ENCODE results near the gene CPA4.
"Not testable (repeated sequence)": the region's sequence is repeated elsewhere in the genome, so short reads cannot be mapped to it uniquely, and the experiment has no call there.

CPA4 gene

DNA sequence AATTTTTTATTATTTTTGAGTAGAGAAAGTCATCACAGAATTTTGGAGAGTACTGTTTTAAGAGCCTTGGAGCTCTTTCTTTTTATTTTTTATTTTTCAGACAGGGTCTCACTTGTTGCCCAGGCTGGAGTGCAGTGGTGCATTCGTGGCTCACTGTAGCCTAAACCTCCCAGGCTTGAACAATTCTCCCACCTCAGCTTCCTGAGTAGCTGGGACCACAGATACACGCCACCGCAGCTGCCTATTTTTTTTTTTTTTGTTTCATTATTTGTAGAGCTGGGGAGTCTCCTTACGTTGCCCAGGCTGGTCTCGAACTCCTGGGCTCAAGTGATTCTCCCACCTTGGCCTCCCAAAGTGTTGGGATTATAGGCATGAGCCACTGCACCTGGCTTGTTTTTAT, 10.6 kb downstream of the CPA4 start:
- DNase-seq, result no peak

GRCh38 chr7:130303982-130304381, 11.0 kb downstream of the CPA4 start:
- DNase-seq, result no peak

DNA sequence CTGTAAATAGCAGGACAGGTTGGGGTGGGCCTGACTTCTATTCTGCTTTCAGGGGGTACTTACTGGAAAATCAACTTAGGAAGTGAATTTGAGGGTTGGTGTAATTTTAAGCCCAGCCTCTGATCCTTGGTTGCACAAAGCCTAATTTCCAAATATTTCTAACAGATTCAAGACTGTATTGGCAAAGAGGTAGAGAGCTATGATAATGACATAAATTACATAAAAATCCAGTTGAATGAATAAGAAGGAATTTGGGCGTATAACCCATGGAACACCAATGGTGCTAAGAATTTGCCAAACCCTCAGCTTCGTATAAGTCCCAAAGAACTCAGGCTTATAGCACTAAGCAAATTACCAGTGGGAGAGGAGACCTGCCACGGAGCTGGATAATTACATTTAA, 11.9 kb downstream of the CPA4 start:
- no peak for DNase-seq

GRCh38 chr7:130305433-130306042, 12.6 kb downstream of the CPA4 start:
- no peak for DNase-seq

DNA sequence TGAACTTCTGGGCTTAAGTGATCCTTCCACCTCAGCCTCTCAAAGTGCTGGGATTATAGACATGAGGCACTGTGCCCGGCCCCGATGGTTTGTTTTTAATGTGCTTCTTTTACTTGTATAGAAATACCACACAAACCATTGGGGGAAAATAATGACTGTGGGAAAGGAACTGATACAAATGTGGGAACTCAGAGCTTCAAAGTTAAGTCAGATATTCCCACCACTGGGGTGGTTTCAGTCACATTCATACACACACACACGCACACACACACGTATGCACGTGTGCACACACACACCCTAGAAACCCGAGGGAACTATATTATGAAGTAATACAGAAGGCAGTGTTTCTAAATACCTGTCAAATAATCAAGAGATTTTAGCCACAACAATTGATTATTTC, 17.0 kb downstream of the CPA4 start:
- no peak for DNase-seq

DNA sequence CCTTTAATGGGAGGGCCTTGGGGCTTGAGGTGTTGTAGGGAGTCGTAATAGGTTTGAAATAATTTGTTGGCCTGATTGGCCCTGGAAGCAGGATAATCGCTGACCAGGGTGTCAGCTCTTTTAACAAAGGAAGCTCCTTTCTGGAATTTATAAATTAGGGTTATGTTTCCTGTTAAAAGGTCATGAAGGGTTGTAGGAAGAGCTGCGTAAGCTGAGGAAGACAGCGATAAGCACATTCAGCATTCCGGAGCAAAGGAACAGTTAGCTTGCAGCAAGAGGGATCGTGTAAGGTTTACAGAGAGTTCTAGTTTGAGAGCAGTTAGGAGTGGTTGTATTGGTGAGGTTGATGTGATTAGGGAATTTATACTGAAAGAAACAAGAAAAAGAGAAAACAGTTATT, 21.3 kb downstream of the CPA4 start:
- DNase-seq, result no peak

DNA sequence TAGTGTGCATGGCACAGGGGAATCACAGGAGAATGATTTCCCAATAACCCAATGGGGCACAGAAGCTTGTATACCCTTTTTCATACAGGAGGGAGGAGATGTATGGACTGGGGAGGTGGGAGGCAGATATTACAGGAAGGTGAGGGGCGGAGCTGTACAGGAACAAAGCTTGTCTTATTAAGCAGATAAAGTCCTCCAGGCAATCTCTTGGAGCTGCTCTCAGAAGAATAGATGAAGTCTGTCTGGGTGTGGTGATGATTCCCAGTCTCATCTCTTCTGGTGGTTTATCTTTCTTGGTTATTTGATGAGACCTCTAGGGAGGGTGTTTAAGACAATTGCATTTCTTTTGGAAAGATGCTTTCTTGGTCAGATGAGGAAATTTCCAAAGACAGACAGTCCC, 26.6 kb downstream of the CPA4 start:
- DNase-seq, result no peak

DNA sequence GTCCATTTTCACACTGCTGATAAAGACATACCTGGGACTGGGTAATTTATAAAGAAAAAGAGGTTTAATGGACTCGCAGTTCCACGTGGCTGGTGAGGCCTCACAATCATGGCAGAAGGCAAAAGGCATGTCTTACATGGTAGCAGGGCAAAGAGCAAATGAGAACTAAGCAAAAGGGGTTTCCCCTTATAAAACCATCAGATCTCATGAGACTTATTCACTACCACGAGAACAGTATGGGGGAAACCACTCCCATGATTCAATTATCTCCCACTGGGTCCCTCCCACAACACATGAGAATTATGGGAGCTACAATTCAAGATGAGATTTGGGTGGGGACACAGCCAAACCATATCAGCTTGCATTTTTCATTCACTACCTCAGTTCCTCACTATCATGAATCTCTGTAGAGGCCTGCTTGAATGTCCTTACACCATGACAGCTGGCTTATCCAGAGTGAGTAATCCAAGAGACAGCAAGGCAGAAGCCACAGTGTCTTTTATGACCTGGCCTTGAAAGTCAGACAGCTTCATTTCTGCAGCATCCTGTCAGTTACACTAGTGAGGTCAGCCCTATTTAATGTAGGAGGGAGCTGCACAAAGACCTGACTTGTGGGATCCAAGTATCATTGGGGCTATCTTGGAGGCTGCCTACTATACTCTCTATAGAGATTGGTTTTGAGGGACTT, 28.7 kb downstream of the CPA4 start:
- not testable (repeated sequence) for DNase-seq

DNA sequence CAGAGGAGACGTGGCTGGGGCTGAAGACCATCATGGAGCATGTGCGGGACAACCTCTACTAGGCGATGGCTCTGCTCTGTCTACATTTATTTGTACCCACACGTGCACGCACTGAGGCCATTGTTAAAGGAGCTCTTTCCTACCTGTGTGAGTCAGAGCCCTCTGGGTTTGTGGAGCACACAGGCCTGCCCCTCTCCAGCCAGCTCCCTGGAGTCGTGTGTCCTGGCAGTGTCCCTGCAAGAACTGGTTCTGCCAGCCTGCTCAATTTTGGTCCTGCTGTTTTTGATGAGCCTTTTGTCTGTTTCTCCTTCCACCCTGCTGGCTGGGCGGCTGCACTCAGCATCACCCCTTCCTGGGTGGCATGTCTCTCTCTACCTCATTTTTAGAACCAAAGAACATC, 29.7 kb downstream of the CPA4 start:
- DNase-seq, result no peak

DNA sequence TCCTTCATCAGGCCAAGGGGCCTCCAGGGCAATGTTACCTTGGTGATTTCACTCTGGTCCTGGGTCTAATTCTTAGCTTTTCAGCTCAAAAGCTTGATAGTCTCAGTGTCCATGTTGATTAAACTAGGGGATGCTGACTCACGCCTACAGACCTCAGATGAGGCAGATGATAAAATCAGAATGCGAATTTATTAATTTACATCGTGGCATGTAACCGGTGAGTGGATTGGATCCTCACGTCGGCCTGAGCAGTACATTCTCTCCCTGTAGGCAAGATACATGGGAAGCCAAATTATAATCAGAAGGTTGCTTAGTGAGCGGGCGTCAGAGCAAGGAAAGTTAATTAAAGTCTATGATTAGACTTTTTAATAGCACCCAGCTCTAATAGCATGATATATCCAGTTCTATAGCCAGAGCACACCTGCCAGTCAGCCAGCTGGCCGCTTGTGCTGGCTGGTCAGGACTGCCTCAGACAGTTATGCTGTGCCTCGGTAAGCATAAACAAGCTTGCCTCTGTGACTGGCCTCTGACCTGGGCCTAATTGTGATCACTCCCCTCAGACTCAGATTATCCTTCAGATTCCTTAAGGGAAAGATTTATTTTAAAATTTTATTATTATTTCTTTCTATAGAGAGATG, 31.5 kb downstream of the CPA4 start:
- DNase-seq, result no peak

DNA sequence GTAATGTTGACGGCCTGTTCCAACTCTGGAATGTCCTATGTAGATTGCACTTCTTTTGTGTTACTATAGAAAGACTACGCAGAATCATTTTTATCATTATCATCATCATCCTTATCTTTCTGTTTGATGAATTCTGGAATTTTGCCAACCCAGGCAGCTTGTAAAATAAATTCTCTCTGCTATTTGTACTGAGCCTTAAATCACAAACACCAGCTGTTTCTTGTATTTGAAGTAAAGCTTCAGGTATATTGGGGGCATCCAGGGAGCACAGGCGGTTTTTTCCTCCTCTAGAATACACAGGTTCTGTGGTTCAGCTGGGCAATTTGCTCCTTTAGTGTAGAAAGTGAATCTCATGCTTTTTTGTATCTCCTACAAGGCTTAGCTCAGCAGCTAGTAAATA, 36.7 kb downstream of the CPA4 start:
- no peak for DNase-seq

DNA sequence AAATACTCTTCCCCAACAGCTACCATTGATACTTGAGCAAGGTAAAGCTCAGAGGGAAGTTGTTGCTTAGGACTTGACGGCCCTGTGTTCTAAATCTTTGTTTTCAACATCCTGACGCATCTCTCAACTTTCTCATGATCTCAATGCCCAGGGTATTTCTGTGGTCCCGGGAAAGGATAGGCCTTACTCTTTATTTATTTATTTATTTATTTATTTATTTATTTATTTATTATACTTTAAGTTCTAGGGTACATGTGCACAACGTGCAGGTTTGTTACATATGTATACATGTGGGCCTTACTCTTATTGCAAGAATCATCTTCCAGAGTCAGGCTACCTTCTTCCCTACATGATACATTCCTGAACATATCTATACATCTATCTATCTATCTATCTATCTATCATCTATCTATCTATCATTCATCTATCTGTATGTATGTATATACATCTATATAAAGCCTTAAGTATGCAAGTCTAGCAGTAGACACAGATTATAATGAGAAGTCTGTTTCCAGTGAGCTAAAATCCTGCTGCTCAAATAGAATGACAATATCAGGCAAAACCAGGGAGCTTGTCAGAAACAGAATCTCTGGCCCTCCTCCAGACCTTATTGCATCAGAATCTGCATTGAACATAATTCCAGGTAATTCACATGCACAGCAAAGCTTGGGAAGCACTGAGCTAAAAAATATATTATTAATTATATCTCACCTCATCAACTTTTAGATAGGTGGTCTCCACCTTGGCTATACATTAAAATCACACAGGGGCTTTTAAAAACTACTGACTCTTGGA, 39.5 kb downstream of the CPA4 start:
- DNase-seq, result no peak

DNA sequence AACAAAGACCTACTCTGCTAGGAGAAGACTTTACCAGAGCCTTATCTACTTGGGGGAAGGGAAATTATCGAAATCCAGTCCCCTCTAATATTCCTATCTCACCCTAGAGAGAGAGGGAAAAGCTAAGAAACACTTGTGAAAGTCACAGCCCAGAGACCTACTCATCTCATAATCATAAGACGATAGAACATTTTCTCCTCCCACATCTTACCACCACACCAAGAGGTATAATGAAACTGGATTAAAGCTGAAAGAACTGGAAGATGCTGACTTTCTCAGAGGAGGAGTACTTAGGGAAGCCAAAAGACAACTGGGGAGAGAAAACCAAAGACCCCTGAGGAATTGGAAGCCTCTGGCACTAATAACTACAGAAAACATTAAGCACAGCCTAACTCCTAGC, 40.9 kb downstream of the CPA4 start:
- no peak for DNase-seq

DNA sequence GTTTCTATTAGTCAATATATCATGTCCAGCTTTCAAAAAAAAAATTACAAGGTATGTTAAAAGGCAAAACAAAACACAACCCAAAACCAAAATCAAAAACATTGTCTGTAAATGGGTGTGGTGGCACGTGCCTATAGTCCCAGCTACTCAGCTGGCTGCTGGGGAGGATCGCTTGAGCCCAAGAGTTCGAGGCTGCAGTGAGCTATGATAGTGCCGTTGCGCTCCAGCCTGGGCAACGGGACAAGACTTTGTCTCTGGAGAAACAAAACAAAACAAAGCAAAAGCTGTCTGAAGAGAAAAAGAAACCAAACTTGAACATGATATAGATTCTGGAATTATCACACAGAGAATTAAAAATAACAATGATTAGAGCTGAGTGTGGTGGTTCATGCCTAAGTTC, 41.3 kb downstream of the CPA4 start:
- no peak for DNase-seq

- no peak for DNase-seq
Observed at GRCh38 chr7:130337410-130337971, 44.5 kb downstream of the CPA4 start.

DNA sequence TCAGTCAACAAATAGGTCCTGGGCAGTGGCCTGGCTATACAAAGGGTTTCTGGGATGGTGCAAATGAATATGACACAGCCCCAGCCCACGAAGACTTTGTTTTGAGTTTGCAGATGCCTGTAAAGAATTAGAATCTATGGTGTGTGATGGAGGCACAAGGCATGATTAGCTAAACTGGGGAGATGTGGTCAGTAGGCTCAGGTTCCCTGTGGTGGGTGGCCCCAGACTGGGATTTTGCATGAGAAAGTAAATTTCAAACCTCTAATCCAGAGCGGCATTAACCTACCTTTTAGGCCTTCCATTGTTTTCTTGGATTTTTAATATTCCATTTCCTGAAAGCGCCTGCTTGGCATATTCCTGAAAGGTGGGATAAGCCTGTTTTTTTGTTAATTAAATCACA, 45.3 kb downstream of the CPA4 start:
- DNase-seq, result no peak

DNA sequence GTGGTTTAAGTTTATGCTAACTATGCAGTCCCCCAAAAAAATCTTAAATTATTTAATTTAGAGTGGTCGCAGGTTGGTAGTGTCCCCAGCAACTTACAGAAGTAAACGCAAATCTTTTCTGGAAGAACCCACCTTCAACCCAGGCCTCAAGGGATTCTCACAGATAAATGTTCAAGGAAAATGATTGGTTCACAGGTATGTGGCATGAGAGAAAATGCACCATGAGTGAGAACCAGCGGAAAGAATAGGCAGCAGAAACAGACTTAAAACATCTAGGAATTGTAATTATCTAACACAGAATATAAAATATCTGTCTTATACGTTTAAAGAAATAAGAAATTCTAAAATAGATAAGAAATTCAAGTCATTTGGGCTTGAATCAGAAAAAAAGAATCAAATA, 48.9 kb downstream of the CPA4 start:
- DNase-seq, result no peak

DNA sequence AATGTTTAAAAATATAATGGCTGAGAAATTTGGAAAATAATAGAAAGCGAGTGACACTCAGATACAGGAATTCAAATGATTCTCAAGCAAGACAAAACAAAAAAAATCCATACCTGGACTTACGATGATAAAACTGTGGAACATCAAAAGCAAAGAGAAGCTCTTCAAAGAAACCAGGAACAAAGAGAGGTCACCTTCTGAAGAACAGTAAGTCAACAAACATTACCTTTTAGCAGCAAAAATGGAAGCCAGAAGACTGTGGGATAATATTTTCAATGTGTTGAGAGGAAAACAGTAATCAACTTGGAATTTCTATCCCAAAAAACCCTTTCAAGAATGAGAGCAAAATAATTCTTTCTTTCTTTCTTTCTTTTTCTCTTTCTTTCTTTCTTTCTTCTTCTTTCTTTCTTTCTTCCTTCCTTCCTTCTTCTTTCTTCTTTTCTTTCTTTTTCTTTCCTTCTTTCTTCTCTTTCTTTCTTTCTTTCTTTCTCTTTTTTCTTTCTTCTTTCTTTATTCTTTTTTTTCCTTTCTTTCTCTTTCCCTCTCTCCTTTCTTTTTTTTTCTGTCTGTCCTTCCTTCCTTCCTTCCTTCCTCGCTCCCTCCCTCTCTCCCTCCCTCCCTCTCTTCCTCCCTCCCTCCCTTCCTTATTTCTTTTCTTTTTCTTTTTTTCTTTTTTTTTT, 49.9 kb downstream of the CPA4 start:
- DNase-seq, result no peak

DNA sequence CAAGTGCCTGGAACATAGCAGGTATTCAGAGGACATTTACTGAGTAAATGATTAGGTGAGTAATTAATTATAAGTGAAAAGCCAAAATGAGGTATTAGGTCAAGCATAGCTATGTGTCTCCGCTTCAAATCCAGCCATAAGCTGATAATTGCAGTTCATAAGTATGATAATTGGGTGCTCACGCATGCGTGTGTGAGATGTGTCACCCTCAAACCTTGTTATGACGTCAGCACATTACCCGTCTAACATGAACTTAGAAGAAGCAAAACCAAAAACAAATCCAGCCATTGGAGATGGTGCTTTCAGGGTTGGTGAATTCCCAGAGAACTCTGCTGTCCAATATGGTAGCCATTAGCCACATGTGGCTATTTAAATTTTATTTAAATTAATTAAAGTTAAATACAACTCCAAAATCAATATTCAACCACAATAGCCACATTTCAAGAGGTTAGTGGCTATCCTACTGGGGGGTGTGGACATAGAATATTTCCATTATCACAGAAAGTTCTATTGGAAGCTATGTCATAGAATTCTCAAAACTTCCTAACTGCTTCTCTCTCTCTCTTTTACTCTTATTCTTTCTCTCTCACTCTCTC, 51.4 kb downstream of the CPA4 start, which contains the start of gene CPA5:
TSS of gene CPA5 (plus strand) at position 546 of the 596 bp plus-strand sequence. CDS start 1,670 bp downstream, outside the sequence.
- DNase-seq, result no peak

- no peak for DNase-seq
Observed at GRCh38 chr7:130345136-130345535, 52.2 kb downstream of the CPA4 start.

DNA sequence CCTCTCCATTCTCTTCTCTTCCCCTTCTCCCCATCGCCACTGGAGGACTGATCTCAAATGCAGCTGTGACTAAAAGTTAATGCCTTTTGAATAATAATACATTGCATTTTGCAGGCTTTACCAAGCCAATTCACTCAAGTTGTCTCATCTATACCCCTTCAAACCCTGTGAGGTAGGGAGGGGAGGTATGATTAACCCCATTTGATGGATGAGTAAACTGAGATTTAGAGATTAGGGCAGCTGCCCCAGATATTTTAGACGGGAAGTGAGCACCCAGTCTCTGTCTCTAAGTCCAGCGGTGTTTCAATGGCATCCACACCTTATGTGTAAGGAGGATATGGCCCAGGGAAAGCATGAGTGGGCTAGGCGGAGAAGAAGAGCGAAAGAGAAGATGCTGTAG, 52.8 kb downstream of the CPA4 start:
- no peak for DNase-seq

GRCh38 chr7:130346177-130346905, 53.4 kb downstream of the CPA4 start:
- DNase-seq, result no peak
